ENCODE results near the gene ATP2A3.

ATP2A3 gene

DNA sequence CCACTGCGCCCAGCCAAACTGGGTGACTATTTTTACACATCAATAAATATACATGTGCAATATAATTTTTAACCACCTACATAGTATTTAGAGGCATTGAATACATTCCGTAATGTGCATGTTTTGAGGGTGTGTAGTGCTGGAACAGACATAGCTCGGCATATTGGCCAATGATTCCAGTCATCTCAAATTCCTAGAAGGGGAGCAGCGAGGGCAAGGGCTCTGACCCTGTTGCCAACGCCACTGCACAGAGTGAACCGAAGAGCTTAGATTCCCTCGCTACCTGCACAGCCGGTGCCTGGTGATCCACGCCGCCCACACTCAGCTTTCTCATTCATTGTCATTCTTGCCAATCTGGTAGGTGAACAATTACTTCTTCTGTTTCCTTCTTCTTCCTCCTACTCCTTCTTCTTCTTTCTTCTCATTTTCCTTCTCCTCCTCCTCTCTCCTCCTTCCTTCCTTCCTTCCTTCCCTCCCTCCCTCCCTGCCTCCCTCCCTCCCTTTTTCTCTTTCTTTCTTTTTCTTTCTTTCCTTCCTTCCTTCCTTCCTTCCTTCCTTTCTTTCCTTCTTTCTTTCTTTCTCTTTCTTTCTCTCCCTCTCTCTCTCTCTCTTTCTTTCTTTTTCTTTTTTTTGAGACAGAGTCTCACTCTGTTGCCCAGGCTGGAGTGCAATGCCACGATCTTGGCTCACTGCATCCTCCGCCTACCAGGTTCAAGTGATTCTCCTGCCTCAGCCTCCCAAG lies 26.3 kb upstream of the ATP2A3 start:
- no peak for DNase-seq

DNA sequence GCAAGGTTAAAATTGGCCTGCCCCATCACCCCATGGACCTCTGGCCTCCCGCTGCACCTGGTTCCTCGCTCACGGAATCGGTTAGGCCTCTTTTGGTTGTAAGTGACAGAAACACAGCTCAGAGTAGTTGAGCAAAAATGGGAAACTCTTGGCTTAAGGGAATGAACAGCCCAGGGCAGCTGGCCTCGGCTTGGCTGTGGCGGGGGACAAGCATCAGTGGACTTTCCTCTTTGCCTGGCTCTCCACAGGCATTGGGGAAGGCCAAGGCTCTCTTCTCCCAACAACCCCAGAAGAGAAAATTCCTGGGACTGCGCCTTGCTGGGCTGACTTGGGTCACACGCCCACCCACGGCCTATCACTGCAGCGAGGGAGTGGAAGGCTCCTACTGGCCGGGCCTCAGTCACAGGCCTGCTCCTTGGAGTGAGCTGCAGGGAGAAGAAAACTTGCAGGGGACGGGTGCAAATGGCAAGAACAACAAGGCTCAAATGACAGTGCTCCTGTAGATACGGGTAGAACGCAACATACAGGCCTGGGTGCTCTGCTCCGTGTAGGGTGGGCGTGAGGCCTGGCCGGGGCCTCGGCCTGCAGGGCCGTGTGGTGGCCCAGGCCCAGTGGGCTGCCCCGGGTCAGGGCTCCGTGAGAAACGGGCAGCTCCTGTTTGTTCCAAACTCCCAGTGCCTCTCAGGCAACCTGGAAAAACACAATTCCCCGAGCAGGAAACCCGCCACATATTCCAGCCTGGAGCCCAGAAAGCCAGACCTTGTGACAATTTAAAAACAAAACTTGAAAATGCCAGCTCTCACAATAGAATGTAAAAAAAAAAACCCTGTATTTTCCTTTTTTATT lies 25.0 kb upstream of the ATP2A3 start:
- DNase-seq, result no peak

DNA sequence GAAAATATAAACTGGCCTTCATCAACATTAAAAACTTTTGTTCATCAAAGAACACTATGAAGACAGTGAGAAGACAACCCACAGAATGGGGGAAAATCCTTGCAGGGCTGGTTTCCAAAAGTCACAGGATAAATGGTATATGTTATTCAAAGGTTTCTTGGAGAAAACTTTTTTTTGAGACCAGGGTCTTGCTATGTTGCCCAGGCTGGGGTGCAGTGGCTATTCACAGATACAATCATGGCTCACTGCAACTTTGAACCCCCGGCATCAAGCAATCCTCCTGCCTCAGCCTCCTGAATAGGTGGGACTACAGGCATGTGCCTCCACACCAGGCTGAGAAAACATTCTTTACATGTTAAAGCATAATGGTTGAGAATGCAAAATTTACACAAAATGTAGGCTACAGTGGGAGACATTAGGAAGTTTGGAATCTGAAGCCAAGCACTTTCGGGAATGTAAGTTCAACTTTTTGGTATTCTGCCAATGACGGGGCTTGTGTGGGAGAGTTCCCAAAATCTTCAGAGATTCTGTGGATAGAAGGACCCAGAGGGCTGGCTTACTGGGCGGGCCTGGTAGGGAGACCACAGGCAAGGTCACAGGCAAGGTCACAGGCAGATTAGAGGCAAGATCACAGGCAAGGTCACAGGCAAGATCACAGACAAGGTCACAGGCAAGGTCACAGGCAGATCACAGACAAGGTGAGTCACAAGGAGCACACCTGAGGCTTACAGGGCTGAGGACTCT lies 24.2 kb upstream of the ATP2A3 start:
- DNase-seq, result no peak

DNA sequence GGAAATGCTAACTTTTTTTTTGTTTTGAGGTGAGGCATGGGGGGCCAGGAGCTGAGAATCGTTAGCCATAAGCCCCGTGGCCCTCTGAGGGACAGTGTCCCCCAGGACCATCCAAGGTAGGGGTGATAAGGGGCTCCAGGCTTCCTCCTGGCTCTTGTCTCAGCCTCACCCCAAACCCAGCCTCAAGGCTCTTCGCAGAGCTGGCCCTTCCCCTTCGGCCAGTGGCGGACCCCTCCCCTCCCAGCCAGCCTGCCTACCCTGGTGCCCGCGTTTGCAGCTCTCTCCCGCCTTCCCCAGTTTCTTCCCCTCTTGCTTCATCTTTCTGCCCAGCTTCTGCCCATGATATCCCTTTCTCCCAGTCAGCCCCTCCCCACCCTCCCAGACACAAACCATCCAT lies 22.7 kb upstream of the ATP2A3 start:
- no peak for DNase-seq

DNA sequence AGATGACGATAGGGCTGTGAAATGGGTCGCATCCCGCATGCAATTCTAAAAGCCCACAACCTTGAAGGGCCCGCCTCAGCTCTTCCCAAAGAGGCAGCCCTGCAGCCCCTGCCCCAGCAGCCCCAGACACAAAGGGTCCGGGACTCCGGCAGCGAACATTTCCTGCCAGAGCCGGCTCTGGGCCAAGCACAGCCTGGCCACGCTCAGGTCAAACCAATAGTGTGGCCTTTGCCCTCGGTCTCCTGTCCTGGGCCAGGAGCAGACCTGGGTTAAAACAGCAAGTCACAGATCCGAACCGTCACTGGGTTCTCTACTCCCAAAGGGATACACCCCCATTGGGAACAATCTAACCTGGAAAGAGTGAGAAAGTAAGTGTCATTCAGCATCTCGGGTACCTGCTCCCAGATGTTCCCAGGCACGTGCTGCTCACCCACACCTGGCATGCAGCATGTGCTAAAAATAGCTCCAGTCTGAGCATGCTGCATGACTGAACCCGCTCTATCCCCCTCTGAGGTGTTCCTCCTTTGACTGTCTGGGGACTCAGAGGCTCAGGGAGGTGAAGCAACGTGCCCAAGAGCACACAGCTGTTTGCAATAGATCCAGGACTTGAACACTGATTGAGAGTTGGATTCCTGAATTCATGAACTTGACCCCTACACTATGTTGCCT lies 22.2 kb upstream of the ATP2A3 start:
- DNase-seq, result no peak

DNA sequence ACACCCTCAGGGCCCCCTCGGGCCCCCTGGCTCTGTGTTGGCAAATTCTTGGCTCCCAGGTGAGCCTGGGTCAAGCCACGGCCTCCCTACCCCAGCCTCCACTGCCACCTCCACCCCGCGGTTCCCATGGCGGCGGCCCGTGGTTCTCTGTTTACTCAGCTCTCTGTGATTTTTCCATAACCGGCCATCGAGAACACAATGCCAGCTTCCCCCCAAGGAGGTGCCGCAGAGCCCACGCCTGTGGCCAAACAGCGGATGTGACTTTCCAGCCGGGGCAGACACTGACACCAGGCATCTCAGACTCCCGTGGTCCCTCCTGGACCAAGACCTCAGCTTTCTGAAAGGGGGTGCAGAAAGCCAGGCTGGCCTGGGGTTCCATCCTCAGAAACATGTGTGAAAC lies 21.6 kb upstream of the ATP2A3 start:
- no peak for DNase-seq

DNA sequence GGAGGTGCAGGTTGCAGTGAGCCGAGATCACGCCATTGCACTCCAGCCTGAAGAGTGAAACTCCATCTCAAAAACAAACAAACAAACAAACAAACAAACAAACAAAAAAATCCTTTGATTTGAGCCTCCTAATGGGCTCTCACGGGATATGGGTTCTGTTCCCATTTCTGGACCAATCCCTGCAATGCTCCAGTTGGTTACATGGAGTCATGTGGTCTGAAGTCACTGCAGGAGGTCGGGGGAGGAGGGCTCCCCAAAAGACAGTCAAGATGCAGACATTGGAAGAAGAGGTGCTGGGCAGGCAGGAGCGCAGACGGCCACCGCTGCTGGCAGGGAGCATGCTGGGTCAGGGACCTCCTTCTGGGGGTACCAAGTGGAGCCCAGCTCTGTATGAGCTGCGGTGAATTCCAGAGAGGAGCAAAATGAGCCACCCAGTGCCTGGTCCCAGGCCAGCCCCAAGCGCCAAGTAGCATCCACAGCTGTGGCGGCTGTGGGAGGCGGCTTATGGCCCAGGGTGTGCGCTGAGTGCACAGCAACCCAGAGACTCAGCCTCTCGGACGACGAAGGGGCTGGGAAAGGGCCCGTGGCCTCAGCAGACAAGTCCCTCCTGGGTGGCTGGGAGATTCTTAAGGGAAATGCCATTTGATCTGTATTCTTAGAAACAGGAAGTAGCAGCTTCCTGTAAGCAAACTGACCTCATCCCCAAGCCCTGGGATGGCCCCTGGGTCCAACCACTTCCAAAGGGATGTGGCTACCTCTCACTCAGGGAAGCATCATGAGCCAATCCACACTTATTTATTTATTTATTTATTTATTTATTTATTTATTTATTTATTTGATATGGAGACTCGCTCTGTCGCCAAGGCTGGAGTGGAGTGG lies 19.6 kb upstream of the ATP2A3 start:
- no peak for DNase-seq

DNA sequence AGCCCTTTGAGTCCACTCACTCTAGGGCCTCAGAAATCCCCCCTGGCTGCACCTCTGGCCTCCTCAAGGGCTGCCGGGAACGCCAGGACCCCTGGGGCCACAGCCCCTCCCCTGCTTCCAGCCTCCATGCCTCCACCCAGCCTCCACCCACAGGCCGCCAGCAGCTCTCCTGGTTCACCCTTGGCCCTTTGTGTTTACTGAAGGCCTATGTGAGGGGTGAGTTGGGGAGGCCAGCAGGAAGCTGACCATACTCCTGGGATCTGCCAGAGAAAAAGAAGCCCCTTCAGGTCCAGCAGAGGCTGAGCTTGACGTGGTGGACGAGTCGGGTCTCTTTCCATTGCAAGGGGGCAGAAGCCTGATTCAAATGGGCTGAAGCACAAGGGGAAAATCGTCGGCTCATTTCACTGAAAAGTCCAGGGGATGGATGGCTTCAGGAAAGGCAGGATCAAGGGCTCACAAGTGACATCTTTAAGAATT lies 18.3 kb upstream of the ATP2A3 start:
- no peak for DNase-seq

DNA sequence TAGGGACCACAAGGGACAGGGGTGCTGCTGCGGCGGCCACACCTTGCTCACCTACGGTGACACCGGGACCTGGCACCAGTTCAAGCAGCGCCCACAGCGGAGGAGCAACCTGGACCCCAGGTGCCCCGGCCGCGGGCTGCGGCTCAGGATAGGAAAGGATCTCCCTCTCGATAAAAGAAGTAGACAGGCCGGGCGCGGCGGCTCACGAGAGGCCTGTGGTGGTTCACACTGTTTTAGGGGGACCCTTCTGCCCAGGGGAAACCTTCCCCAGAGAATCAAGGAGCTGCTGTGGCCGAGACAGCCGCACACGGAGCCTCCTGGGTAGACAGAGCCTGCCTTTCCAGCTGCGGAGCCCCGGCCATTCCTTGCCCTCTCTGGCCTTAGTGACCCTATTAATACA lies 17.9 kb upstream of the ATP2A3 start:
- DNase-seq, result no peak

DNA sequence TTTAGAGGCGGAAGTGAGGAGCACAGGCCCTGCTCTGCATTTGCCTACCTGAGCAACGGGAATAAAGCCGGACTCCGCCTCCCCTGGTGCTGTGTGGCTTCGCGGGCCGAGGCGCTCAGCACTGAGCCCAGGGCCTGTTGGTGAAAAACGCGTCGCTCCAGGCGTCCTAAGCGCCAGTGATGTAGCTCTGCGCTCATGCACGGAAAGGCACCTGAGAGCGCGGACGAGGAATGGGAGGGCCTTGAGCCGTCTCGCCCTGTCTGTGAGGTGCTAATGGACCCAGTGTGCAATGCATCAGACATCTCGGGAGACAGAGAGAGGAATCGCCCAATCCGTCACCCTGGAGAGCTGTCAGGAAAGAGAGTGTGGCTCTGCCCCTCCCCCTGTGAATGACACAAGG lies 17.2 kb upstream of the ATP2A3 start:
- no peak for DNase-seq

DNA sequence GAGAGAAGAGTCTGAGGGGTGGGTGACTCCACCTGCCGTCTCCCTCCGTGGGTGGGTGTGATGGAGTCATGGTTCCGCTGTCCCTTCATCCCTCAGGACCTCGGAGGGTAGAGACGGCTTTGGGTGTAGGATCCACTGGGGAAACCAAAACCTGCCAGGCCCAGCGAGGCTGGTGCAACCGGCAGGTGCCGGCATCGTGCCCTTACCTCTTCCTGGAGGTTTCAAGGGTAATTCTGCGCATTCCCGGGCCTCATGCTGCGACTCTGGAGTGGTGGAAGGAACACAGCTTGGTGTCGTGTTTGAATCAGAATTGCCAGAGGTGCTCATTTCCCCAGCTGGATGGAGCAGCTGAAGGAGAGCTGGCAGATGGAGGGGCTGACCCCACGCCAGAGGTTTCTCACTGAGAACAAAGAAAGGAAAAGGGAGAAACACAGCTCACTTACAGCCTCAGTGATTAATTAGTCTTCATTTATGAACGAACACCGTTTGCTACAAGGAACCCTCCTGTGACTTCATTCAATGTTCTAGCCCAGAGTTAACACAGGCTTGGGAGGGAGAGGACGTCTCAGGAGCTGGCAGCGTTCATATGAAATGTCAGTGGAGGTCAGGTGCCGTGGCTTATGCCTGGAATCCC lies 16.3 kb upstream of the ATP2A3 start:
- no peak for DNase-seq

DNA sequence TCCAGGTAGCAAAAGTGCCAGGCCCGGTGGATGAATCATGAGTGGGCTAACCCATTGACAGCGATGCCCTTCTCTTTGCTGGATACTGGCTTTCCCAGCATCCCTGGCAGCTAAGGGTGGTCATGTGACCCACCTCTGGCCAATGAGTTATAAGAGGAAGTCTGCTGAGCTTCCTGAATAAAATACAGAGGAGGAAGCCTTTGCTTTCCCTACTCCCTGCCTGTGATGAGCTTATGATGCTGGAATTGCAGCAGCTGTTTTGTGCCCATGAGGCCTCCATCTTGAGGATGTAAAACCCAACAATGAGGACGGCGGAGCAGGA lies 15.0 kb upstream of the ATP2A3 start:
- no peak for DNase-seq

DNA sequence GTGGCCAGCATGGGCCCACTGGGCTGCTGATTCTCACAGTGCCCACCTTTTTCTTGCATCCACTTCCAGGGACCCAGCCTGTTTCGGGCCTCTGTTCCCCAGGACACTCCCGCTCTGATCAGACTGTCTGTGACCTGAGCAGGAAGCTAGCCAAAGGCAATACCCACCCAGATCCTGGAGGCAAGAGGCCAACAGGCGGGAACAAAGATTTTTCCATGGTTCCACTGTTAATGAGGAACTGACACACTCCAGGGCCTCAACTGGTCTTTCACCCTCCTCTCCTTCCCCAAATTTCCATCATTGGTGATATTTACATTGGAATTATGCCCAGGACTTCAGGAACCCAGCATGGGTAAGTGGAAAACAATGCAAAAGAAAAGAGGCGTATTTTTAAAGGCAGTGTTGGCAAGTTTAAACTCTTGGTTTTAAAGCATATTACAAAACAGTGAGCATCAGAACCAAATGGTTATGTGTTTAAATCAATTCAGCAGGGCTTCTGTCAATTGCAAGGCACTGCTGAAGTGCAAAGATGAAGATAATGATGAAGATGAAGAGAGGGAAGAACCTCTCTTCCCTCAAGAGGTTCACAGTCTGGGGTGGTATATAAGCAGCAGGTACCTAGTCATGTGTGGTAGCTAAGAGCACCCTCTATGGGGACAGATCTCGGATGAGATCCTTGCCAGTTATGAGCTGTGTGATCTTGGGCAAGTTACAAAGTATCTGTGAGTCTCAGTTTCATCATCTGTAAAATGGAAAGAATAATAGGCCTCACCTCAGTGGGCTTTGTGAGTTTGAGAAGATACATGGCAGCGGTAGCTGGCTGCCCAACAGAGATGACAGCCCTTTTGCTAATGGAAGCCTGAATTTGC lies 14.4 kb upstream of the ATP2A3 start:
- peak; percentile 3 for DNase-seq

DNA sequence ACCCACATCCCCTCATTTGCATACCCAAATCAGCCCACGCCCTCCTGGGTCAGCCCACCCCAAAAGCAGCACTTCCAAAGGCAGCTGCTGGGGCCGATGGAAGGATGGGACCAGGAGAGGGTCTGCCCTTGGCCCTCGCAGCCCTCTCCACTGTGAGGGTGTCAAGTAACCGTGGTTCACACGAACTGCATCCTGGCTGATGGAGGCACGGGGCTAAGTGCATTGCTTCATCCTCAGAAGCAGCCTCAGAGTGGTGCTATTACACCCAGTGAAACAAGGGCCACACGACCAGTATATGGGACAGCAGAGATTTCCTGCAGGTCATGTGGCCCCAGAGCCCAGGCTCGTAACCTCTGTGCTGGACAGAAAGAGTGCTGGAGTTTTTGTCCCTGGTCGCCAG lies 13.2 kb upstream of the ATP2A3 start:
- DNase-seq, result no peak

DNA sequence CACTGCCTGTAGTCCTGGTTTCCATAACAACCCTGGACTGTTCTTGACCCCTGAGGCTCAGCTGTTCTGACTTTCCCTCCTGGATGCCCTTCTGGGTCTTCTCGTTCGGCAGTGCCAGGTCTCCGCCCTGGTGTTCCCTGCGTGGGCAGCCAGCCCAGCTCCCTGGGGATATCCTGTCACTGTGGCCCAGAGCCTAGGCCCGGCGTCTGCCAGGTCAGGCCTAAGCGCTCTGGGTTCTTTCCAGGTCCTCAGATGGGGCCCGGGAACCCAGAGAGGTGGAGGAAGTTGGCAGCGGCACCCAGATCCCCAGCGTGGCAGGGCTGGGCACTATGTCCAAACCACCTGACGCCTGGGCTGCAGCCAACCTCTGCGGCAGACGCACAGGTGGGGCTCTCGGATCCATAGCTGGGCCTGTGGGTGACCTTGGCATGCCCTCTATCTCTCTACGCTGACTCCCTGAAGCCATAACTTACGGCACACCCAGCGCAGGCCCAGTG lies 12.5 kb upstream of the ATP2A3 start:
- DNase-seq, result peak; percentile 74

DNA sequence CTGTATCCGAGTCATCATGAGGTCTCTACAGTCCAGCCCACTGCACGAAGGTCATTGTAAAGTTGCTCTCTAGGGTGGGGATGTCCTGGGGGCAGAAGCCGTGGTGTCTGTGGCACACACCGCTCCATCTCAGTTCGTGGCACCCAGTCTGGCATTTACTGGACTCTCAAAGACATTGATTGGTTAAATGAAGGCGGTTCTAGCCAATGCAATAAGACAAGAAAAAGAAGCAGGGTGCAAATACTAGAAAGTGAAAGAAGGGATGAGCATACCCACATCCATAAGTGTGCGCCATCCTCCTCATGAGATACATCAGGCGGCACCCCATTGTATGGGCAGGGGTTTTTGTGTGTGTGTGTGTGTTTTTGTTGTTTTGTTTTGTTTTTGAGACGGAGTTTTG lies 10.7 kb upstream of the ATP2A3 start:
- DNase-seq, result no peak

DNA sequence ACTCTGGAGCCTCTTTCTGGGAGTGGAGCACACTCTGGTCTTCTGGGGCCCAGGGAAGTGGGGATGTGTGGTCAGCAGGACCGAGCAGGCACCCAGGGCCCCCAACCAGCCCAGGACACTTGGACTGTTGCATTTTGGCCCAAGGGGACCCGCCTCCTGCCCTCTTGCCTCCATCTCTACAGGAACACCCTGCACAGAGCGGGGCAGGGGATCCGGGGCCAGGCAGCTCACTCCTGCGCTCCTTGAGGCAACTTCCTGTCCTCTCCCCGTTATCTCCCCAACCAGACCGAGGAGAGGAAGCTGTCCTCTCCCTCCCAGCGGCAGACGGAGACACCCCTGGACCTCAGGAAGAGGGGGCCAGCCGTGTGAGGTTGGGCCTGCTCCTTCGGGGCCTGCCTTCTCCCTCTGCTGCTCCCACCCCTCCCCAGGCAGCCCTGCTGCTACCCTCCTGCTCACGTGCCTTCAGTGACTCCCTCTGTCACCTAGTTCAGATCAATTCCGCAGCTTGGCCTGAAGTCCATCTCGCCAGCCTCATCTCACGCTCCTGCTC lies 10.0 kb upstream of the ATP2A3 start:
- DNase-seq, result no peak

DNA sequence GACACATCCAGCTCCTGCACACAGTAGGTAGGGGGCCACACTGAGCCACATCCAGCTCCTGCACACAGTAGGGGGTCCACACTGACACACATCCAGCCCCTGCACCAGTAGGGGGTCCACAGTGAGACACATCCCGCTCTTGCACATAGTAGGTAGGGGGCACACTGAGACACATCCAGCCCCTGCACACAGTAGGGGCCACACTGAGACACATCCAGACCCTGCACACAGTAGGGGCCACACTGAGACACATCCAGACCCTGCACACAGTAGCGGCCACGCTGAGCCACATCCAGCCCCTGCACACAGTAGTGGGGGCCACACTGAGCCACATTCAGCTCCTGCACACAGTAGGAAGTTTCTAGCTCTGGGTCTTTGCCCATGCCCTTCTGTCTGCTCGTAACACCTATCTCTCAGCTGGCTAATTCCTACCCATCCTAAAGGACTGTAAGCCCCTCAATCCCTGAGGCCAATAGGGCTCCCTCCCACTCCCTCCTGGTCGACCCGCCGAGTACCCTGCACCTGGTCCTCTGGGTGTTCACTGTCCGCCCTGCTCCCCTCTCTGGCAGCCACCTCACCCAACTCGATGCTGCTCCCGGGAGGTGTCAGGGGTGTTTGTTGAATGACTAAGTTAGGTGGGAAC lies 9.4 kb upstream of the ATP2A3 start:
- DNase-seq, result no peak

DNA sequence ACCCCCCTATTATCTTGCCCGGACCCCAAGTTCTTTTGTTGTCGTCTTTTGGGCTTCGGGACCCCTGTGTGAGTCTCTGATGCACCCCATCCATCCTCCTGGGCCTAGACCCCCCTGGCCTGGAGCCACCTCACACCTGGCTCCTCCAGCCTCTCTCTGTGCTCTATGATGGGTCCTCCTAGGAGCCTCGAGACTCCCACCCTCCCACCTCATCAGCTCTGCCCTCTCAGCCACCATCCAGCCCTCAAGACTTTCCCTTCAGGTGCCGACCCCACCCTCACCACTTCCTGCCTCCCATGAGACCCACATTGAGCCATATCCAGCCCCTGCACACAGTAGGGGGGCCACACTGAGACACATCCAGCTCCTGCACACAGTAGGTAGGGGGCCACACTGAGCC lies 8.7 kb upstream of the ATP2A3 start:
- DNase-seq, result no peak

DNA sequence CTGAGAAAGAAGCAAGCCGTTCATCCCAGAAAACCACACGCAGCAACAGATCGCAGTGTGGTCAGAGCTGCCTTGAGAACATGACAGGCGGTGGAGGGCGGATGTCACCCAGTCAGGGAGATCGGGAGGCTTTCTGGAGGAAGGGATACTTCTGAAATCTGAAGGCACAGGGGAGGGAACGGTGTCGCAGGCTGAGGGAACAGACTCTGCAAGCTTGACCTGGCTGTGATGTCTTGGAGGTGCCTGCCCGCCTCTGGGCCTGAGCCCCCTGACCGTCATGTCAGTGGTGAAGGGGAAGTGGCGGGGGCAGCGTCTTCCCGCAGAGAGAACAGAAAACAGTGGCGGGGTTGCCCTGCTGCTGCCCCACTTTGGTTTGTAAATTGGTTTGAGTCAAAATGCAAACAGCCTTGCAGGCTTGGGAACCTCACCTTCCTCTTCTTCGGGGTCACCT lies 8.1 kb upstream of the ATP2A3 start:
- no peak for DNase-seq

Measured in NCI-H446 treated with DMSO at 0.1 percent for 48 hours (cell line).